Thyroid gland (tissue), 4 donors: ENCODE results near the gene MORF4L1.

ENCODE experiments used
- CTCF ChIP-seq, 6 experiments: fragments of 200-600 bp in 3 of 6; fragments of 450-650 bp in 3 of 6; sonication (generic) in 3 of 6; IDR thresholded peaks; one replicate each; pipeline ENCODE4 v1.5.1; 2016 to 2019; ENCODE audit warnings: antibody characterized with exemption in 6 of 6, mild to moderate bottlenecking in 2 of 6, inconsistent platforms in 1 of 6, moderate library complexity in 1 of 6
- POLR2A ChIP-seq, 2 donors: fragments of 450-650 bp; IDR thresholded peaks; one replicate each; pipeline ENCODE4 v1.6.1; 2017; ENCODE audit warnings: antibody characterized with exemption in 2 of 2, mild to moderate bottlenecking in 2 of 2, moderate library complexity in 1 of 2

GRCh38 chr15:78880813-78881212, 8.1 kb downstream of the MORF4L1 start:
- TF ChIP-seq CTCF (IDR thresholded peaks at IDR 0.05) (no peak), POLR2A (IDR thresholded peaks at IDR 0.05) (no peak)
